Mucosa of descending colon (tissue), 3 donors: ENCODE results near the gene AMFR. TPM values are rescaled to one million over a fixed set of nuclear protein-coding genes. Genes with fewer than 3 reads are reported as not detected.

Experiments used
- ATAC-seq: fragments of 200-7000 bp; cut with Tn5 transposase; one replicate; pipeline ENCODE4 v1.9.1; 2020; ENCODE audit warnings: mild to moderate bottlenecking, moderate library complexity
- DNase-seq, 3 donors: peaks; one replicate each; pipeline ENCODE4 v3.0.0-alpha.2; 2020
- H3K36me3 ChIP-seq: fragments of 200-600 bp; one replicate; pipeline ENCODE4 v1.8.0; 2021; ENCODE audit warnings: low read depth, mild to moderate bottlenecking
- H3K4me1 ChIP-seq: fragments of 200-600 bp; one replicate; pipeline ENCODE4 v1.8.0; 2021; ENCODE audit warnings: low read depth, mild to moderate bottlenecking
- H3K4me3 ChIP-seq: fragments of 200-600 bp; one replicate; pipeline ENCODE4 v1.8.0; 2021; ENCODE audit warnings: mild to moderate bottlenecking
- H3K9me3 ChIP-seq: fragments of 200-600 bp; one replicate; pipeline ENCODE4 v1.8.0; 2021; ENCODE audit warnings: mild to moderate bottlenecking
- CTCF ChIP-seq: fragments of 200-600 bp; IDR thresholded peaks from one replicate; pipeline ENCODE4 v1.8.0; 2022; ENCODE audit warnings: antibody characterized with exemption, mild to moderate bottlenecking
- intact Hi-C, 2 donors: fragments of 100-400 bp; cut with DNase I in 1 of 2; cut with micrococcal nuclease in 1 of 2; formaldehyde crosslinking; loops; one replicate each; pipeline versions ENCODE4 v1.11.0 to v1.11.1; 2022; cut with DNase I, micrococcal nuclease
- total RNA-seq, 3 donors: library from RNA; stranded (reverse); fragmentation: NEBNext Ultra II Directional in 2 of 3; extraction: Animal tissue kit (Norgen Biotek cat#: 25700) in 2 of 3; gene quantifications; one replicate each; pipeline versions ENCODE4 v1.2.1 to v1.2.4, GENCODE V29; 2021 to 2023
- donor health status: DM: no; HTN: no; CAD: no; lungs with moderate emphysema.
- donor health status: DM: no; HTN: no; CAD: no.
- donor health status: DM: no; HTN: yes; CAD: no.

The AMFR gene
- total RNA-seq, 3 donors from 2014 or later, result 83.3 to 116 (median 102) TPM

DNA sequence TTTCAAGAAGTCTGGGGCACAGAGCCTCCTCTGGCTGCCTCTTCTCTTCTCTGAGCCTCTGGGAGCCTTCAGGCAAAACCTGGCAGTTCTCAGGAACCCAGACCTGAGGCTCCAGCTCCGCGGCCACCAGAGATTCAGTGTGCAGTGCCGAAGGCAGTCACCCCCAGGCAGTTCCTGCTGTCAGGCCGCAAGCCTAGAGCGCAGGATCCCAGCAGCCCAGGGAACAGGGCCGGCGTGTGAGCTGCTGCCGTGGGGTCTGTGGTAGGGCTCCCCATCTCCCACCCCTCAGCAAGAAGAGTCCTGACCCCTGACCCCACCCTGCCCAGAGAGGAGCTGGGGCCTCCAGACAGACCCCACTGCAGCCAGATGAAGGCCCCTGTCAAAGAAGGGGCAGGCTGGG lies 78.2 kb downstream of the AMFR start:
- H3K36me3 ChIP-seq, result no peaks in the 10 kb centered on the region

DNA sequence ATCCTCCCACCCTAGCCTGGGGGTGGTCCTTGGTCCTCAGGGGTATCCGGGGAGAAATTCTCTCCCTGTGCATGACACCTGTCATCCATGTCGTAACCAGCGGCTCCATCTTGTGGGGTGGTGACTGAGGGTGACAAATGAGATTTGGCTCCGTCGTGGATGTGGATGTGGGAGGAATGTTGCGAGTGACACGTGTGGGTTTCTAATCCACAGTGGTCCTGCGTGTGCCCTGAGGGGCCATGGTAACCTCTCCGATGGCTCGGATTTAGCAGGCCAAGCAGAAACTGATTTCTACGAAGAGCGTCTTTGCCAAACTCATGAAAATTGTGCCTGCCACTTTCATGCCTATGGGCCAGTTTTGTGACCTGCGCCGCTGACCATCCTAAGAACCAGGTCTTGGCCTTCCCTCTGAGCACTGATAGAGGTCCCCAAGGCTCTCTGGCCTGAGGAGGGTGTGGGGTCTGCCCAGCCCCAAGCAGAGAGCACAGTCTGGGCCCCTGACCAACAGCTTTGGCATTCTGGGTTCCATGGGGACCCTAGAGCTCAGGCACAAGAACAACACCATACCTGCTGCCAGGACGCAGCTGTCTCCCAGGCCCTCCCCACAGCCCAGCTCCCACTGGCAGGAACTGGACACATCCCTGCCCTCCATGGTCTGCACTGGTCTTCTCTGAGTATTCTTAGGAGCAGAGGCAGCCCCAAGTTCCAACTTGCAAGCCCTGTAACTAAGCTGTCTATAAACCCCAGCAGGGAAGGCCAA lies 79.0 kb downstream of the AMFR start:
- intact Hi-C loops, result no loop called here
- no peaks in the 10 kb centered on the region for H3K36me3 ChIP-seq
- TF ChIP-seq CTCF, result no peak
- no peak overlapping the region for H3K4me3 ChIP-seq
- ATAC-seq (no peak), DNase-seq (peak in 2 of 3 donors; percentile 6 to 19)
- no peaks in the 10 kb centered on the region for H3K4me1 ChIP-seq
- H3K9me3 ChIP-seq, result no peaks in the 10 kb centered on the region

More for the DNA sequence above, 78.2 kb downstream of the AMFR start:
- H3K4me1 ChIP-seq, result no peaks in the 10 kb centered on the region
- H3K4me3 ChIP-seq, result no peak overlapping the region
- DNase-seq, result peak in 2 of 3 donors; percentile 10 to 26
- ATAC-seq, result no peak
- H3K9me3 ChIP-seq, result no peaks in the 10 kb centered on the region
- TF ChIP-seq CTCF, result no peak
- intact Hi-C loops, result no loop called here

- Histone ChIP-seq H3K4me3 (no peak overlapping the region), H3K4me1 (no peaks in the 10 kb centered on the region), H3K9me3 (no peaks in the 10 kb centered on the region), H3K36me3 (no peaks in the 10 kb centered on the region)
- intact Hi-C loops, result no loop called here
- DNase-seq (peak in 2 of 3 donors; percentile 5 to 20), ATAC-seq (no peak)
- no peak for TF ChIP-seq CTCF
Measured at GRCh38 chr16:56345406-56346050, 79.8 kb downstream of the AMFR start.

GRCh38 chr16:56344518-56345405 lies 80.6 kb downstream of the AMFR start:
- Histone ChIP-seq H3K4me3 (no peak overlapping the region), H3K4me1 (no peaks in the 10 kb centered on the region), H3K9me3 (no peaks in the 10 kb centered on the region), H3K36me3 (no peaks in the 10 kb centered on the region)
- no peak for TF ChIP-seq CTCF
- intact Hi-C loops, result no loop called here
- peak in 2 of 3 donors; percentile 16 to 33 for DNase-seq
- peak; percentile 35 for ATAC-seq

DNA sequence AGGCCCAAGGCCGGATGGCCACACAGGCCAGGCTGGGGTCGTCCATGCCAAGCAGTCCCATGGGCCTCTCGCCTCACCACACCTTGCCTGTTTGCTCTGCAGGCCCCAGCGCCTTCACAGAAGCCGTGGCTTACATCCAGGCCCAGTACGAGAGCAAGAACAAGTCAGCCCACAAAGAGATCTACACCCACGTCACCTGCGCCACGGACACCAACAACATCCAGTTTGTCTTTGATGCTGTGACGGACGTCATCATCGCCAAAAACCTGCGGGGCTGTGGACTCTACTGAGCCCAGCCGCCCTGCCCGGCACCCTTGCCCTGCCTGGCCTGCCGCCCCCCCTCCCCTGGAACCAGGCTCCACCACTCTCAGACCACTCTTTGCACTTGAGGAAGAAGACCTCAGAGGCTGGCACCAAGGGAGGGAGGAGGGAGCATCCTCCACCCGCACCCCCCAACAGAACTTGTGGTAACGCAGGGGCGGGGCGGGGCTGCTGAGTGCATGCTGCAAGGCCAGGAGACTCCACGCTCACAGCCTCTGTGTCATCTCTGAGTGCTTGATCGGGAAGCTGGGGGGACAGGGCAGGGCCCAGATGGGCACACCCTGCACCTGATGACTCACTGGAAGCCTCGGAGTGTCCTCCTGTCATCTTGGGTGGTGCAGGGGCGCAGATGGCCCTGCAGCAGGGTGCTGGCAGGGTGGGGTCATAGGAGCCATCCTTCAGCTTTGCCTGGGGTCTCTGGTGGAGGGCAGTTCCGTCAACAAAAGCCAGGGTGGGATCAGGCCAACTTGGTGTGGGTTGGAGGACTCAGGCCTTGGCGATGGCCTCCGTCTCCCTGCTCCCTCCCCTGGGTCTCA lies 81.5 kb downstream of the AMFR start:
- peak in 1 of 3 donors; percentile 44 for DNase-seq
- intact Hi-C loops, result no loop called here
- ATAC-seq, result no peak
- TF ChIP-seq CTCF, result no peak
- H3K4me1 ChIP-seq, result no peaks in the 10 kb centered on the region
- H3K36me3 ChIP-seq, result no peaks in the 10 kb centered on the region
- H3K4me3 ChIP-seq, result no peak overlapping the region
- H3K9me3 ChIP-seq, result no peaks in the 10 kb centered on the region
